Heart left ventricle (tissue), 13 donors: ENCODE results near the gene BMPR1A.

Experiments used
- CTCF ChIP-seq, 12 donors: fragments of 200-600 bp; sonication (generic) in 4 of 12; IDR thresholded peaks; one replicate each; pipeline versions ENCODE4 v1.5.0 to v1.8.0; 2018 to 2022; ENCODE audit warnings: antibody characterized with exemption in 12 of 12, mild to moderate bottlenecking in 5 of 12
- POLR2A ChIP-seq, 2 donors: fragments of 450-650 bp; IDR thresholded peaks; one replicate each; pipeline ENCODE4 v1.6.1; 2017; ENCODE audit warnings: antibody characterized with exemption in 2 of 2, mild to moderate bottlenecking in 2 of 2, moderate library complexity in 2 of 2
- donor health status: ischemic (EF 13 %, LVEDD 7.1; RV severe dilation, severe dysfunction).
- donor health status: DM: no; HTN: yes; CAD: no.
- donor health status: DM: no; HTN: no; CAD: no.
- donor health status: ischemic (EF 25% LVEDD 6.9; RV normal size, moderate dysfunction).
- donor health status: ischemic (EF 25% LVEDD 5.7; RV mildly dilated, moderate dysfunction).
- donor health status: ischemic (EF 35%, LVEDD 5.7; RV mildly dilated, moderate dysfunction).
- donor health status: nonischemic (EF 11% LVEDD 7.7; RV severe dilation, severe dysfunction).
- donor health status: DM: yes; HTN: yes; CAD: no.
- donor health status: PGD.
- donor health status: ischemic (EF 29% LVEDD 5.4; RV normal size, mild dysfunction).
- donor health status: nonischemic (EF 23%, LVEDD 6.1; RV moderate dilation, normal function).

DNA sequence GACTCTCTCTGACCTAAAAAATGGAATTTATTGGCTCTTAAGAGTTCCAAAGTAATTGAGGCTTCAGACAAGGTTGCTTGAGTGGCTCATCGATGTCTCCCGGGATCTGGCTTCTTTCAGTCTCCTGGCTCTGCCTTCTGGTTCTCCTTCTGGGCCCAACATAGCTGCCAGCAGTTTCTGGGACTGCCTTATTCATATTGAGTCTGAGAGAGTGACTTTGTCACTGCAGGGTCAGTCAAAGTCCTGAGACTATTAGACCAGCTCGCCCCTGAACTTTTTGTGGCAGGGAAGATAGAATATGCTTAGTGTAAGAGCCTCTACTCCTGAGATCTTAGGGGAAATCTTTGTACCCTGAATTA is 107.0 kb downstream of the BMPR1A start:
- TF ChIP-seq CTCF (IDR thresholded peaks at IDR 0.05) (no peak), POLR2A (IDR thresholded peaks at IDR 0.05) (no peak)
